SK-N-SH (cell line): ENCODE measurements around the gene IL12RB1. TPM values are rescaled to one million over a fixed set of nuclear protein-coding genes. Genes with fewer than 3 reads are reported as not detected.

Experiments
- CTCF ChIA-PET: fragments of 300-600, 350-600 bp; formaldehyde crosslinking; extraction: SDS; loops from one replicate; lab custom pipeline; 2021; lab: Yijun Ruan, JAX
- POLR2A ChIA-PET: fragments of 350-600 bp; sonication (Branson Sonifier 250); formaldehyde crosslinking; extraction: SDS; loops from one replicate; lab custom pipeline; 2020; ENCODE audit warnings: antibody characterized with exemption, inconsistent platforms; lab: Yijun Ruan, JAX
- DNase-seq: peaks from one replicate; pipeline ENCODE4 v3.0.0; 2012
- H2AFZ ChIP-seq: fragments of 200-600 bp; sonication (generic); 2 replicates; pipeline ENCODE4 v1.8.1; 2016; ENCODE audit warnings: antibody characterized with exemption, mild to moderate bottlenecking, low read depth
- H3F3A ChIP-seq: fragments of 200-600 bp; sonication (generic); replicated peaks from 2 replicates; pipeline ENCODE3; 2016; ENCODE audit warnings: antibody characterized with exemption, mild to moderate bottlenecking; ENCODE audit not compliant: insufficient read depth
- H3K27ac ChIP-seq, 2 experiments: fragments of 200-500 bp in 1 of 2; fragments of 200-600 bp in 1 of 2; sonication (Bioruptor generic) in 1 of 2; sonication (generic), shearing (Covaris generic) in 1 of 2; 2 replicates each; pipeline versions ENCODE4 v1.5.1 to v1.6.1; 2014 to 2016; ENCODE audit warnings: low read depth in 2 of 2, inconsistent platforms in 1 of 2, low read length in 1 of 2, mild to moderate bottlenecking in 1 of 2, mixed read lengths in 1 of 2
- H3K27me3 ChIP-seq: fragments of 200-600 bp; sonication (generic), shearing (Covaris generic); 2 replicates; pipeline ENCODE4 v1.6.1; 2016; ENCODE audit warnings: mixed run types; ENCODE audit not compliant: insufficient read depth
- H3K36me3 ChIP-seq, 2 experiments: fragments of 200-500 bp in 1 of 2; fragments of 200-600 bp in 1 of 2; sonication (Bioruptor generic) in 1 of 2; sonication (generic) in 1 of 2; replicated peaks in 1 of 2; 2 replicates each; pipeline versions ENCODE3 to v1.5.1; 2014 to 2016; ENCODE audit warnings: low read length in 1 of 2, mild to moderate bottlenecking in 1 of 2; ENCODE audit not compliant: insufficient read depth in 2 of 2, control insufficient read depth in 1 of 2
- H3K4me1 ChIP-seq, 2 experiments: fragments of 200-500 bp in 1 of 2; fragments of 200-600 bp in 1 of 2; sonication (Bioruptor generic) in 1 of 2; sonication (generic), shearing (Covaris generic) in 1 of 2; 2 replicates each; pipeline versions ENCODE4 v1.5.1 to v1.6.1; 2014 to 2016; ENCODE audit warnings: low read depth in 1 of 2, low read length in 1 of 2, mixed run types in 1 of 2; ENCODE audit not compliant: insufficient read depth in 2 of 2, control insufficient read depth in 1 of 2
- H3K4me2 ChIP-seq: fragments of 200-600 bp; sonication (generic), shearing (Covaris generic); 2 replicates; pipeline ENCODE4 v1.6.1; 2017; ENCODE audit warnings: mixed run types
- H3K4me3 ChIP-seq, 2 experiments: fragments of 200-500 bp in 1 of 2; fragments of 200-600 bp in 1 of 2; sonication (Bioruptor generic) in 1 of 2; sonication (generic), shearing (Covaris generic) in 1 of 2; 2 replicates each; pipeline versions ENCODE4 v1.5.1 to v1.8.1; 2014 to 2016; ENCODE audit warnings: low read depth in 2 of 2, inconsistent platforms in 1 of 2, low read length in 1 of 2, mild to moderate bottlenecking in 1 of 2, mixed read lengths in 1 of 2, moderate library complexity in 1 of 2
- H3K79me2 ChIP-seq: fragments of 200-600 bp; sonication (generic); 2 replicates; pipeline ENCODE4 v1.8.1; 2017; ENCODE audit warnings: mild to moderate bottlenecking; ENCODE audit not compliant: insufficient read depth
- H3K9ac ChIP-seq: fragments of 200-600 bp; sonication (generic); 2 replicates; pipeline ENCODE4 v1.6.1; 2017; ENCODE audit warnings: mixed run types
- H3K9me2 ChIP-seq: fragments of 200-600 bp; sonication (generic); 2 replicates; pipeline ENCODE4 v1.6.1; 2017; ENCODE audit warnings: mixed run types
- H3K9me3 ChIP-seq: fragments of 200-600 bp; sonication (generic); 2 replicates; pipeline ENCODE4 v1.6.1; 2017; ENCODE audit warnings: mixed run types, mild to moderate bottlenecking, moderate library complexity
- H4K20me1 ChIP-seq: fragments of 200-600 bp; sonication (generic); 2 replicates; pipeline ENCODE4 v1.6.1; 2017; ENCODE audit warnings: mild to moderate bottlenecking, mixed run types; ENCODE audit not compliant: insufficient read depth
- ELF1 ChIP-seq: IDR thresholded peaks from 2 replicates; pipeline ENCODE4 v1.4.0; 2012
- EP300 ChIP-seq, 2 experiments: IDR thresholded peaks; 2 replicates each; pipeline versions ENCODE4 v1.4.0 to v1.6.1; 2012; ENCODE audit warnings: borderline replicate concordance in 1 of 2, low read depth in 1 of 2, low read length in 1 of 2
- FOXM1 ChIP-seq: IDR thresholded peaks from 2 replicates; pipeline ENCODE4 v1.4.0; 2012; ENCODE audit warnings: low read depth, mild to moderate bottlenecking
- GABPA ChIP-seq: IDR thresholded peaks from 2 replicates; pipeline ENCODE4 v1.4.0; 2012; ENCODE audit warnings: low read depth, mild to moderate bottlenecking
- GATA2 ChIP-seq: sonication (generic); formaldehyde crosslinking; IDR thresholded peaks from 2 replicates; pipeline ENCODE4 v1.5.0; 2020; ENCODE audit warnings: mild to moderate bottlenecking, missing genetic modification reagents
- JUND ChIP-seq: IDR thresholded peaks from 2 replicates; pipeline ENCODE4 v1.4.0; 2012
- MEF2A ChIP-seq: IDR thresholded peaks from 2 replicates; pipeline ENCODE4 v1.4.0; 2012; ENCODE audit warnings: low read depth, borderline replicate concordance
- NRF1 ChIP-seq: IDR thresholded peaks from 2 replicates; pipeline ENCODE4 v1.6.1; 2012; ENCODE audit warnings: low read depth, mild to moderate bottlenecking, low read length
- RFX5 ChIP-seq: IDR thresholded peaks from 2 replicates; pipeline ENCODE4 v1.6.1; 2012; ENCODE audit warnings: mild to moderate bottlenecking, improper control_type of control experiment, low read length
- RXRA ChIP-seq: IDR thresholded peaks from 2 replicates; pipeline ENCODE4 v1.4.0; 2012; ENCODE audit warnings: low read depth, mild to moderate bottlenecking, borderline replicate concordance
- TAF1 ChIP-seq: IDR thresholded peaks from 2 replicates; pipeline ENCODE4 v1.6.1; 2012; ENCODE audit warnings: low read depth, mild to moderate bottlenecking, low read length, moderate library complexity, borderline replicate concordance
- TCF12 ChIP-seq: IDR thresholded peaks from 2 replicates; pipeline ENCODE4 v1.4.0; 2012
- YY1 ChIP-seq: IDR thresholded peaks from 2 replicates; pipeline ENCODE4 v1.4.0; 2012; ENCODE audit warnings: low read depth, mild to moderate bottlenecking
- WGBS: methylation state at CpG from one replicate; pipeline ENCODE4 v1.1.6; 2017; ENCODE audit warnings: low lambda C conversion rate; 5-methylcytosine and 5-hydroxymethylcytosine counted together
- polyA plus RNA-seq, 3 experiments: library from polyadenylated mRNA; depleted of rRNA; stranded (reverse); fragments of >200 nt; gene quantifications; 2 replicates each; pipeline ENCODE4 v1.2.3, GENCODE V29; 2012
- TF ChIP-seq, protein P1 (sequence below): fragments of 150-350 bp; IDR thresholded peaks from 2 replicates; pipeline ENCODE4 v1.6.1; 2016; ENCODE audit warnings: mild to moderate bottlenecking, low read depth, low read length
- TF ChIP-seq, protein P2 (sequence below): IDR thresholded peaks from 2 replicates; pipeline ENCODE4 v1.4.0; 2012; ENCODE audit warnings: low read depth, borderline replicate concordance
- TF ChIP-seq, protein P3 (sequence below): IDR thresholded peaks from 2 replicates; pipeline ENCODE4 v1.4.0; 2012; ENCODE audit warnings: low read depth, borderline replicate concordance

IL12RB1 gene
- polyA plus RNA-seq, 1 of the 3 experiments (the other 2 are of a cell fraction): 0.02 TPM

DNA sequence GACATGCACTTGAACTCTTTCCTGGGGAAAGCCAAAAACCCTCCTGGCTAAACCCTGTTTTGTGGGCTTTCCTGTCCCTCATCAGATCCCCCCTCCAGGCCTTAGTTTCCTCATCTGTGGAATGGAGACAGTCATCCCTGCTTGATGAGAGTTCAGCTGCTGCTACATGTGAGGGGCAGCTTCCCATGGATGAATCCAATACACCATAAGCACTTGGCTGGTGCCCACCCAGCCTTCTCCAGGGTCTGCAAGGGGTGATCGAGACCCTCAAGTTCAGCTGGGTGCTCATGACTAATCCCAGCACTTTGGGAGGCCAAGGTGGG is 21.6 kb downstream of the IL12RB1 start (continued):
- no peak for TF ChIP-seq TAF1

DNA sequence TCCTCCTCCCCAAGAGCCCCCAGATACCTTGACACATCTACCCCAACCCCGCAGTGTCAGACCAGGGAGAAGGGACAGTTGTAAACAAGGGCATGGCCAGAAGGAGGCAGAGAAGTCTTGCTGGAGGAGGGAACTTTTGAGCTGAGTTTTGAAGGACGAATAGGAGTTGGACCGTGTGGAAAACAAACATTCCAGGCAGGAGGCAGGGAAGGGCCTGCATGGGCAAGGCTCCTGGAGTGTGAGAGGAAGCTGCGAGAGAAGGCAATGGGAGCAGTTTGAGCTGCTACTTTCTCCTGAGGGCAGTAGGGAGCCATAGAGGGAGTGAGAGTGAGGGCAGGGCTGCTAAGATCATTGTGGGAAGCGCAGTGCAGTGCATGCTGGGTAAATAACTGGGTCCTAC is 23.3 kb downstream of the IL12RB1 start:
- H3K27me3 ChIP-seq: no peaks in the 10 kb centered on the region
- H3K9me3 ChIP-seq: no peaks in the 10 kb centered on the region
- ChIA-PET CTCF (no interaction called here), POLR2A (no interaction called here)
- H3K9me2 ChIP-seq: no peaks in the 10 kb centered on the region
- H3K4me3 ChIP-seq: no peak overlapping the region
- no peaks in the 10 kb centered on the region for H3F3A ChIP-seq
- no peaks in the 10 kb centered on the region for H4K20me1 ChIP-seq
- no peak overlapping the region for H3K27ac ChIP-seq
- H3K4me2 ChIP-seq: no peak overlapping the region
- no peak overlapping the region for H2AFZ ChIP-seq
- DNase-seq: peak; percentile 3
- TF ChIP-seq, protein P1, sequence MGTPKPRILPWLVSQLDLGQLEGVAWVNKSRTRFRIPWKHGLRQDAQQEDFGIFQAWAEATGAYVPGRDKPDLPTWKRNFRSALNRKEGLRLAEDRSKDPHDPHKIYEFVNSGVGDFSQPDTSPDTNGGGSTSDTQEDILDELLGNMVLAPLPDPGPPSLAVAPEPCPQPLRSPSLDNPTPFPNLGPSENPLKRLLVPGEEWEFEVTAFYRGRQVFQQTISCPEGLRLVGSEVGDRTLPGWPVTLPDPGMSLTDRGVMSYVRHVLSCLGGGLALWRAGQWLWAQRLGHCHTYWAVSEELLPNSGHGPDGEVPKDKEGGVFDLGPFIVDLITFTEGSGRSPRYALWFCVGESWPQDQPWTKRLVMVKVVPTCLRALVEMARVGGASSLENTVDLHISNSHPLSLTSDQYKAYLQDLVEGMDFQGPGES: no peak
- TF ChIP-seq GATA2 (no peak), TCF12 (no peak), GABPA (no peak), RFX5 (no peak), RXRA (no peak), TAF1 (no peak), YY1 (no peak), MEF2A (no peak), NRF1 (no peak)
- TF ChIP-seq, protein P2, sequence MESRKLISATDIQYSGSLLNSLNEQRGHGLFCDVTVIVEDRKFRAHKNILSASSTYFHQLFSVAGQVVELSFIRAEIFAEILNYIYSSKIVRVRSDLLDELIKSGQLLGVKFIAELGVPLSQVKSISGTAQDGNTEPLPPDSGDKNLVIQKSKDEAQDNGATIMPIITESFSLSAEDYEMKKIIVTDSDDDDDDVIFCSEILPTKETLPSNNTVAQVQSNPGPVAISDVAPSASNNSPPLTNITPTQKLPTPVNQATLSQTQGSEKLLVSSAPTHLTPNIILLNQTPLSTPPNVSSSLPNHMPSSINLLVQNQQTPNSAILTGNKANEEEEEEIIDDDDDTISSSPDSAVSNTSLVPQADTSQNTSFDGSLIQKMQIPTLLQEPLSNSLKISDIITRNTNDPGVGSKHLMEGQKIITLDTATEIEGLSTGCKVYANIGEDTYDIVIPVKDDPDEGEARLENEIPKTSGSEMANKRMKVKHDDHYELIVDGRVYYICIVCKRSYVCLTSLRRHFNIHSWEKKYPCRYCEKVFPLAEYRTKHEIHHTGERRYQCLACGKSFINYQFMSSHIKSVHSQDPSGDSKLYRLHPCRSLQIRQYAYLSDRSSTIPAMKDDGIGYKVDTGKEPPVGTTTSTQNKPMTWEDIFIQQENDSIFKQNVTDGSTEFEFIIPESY: no peak
- peaks cover 0 to 3% of the 10 kb centered on the region in 2 experiments; a peak in 1 of 4 replicates for H3K4me1 ChIP-seq
- H3K36me3 ChIP-seq: no peaks in the 10 kb centered on the region
- 56% methylated on average over 5 of the region's 5 CpGs for WGBS
- no peaks in the 10 kb centered on the region for H3K79me2 ChIP-seq
- H3K9ac ChIP-seq: no peak overlapping the region

DNA sequence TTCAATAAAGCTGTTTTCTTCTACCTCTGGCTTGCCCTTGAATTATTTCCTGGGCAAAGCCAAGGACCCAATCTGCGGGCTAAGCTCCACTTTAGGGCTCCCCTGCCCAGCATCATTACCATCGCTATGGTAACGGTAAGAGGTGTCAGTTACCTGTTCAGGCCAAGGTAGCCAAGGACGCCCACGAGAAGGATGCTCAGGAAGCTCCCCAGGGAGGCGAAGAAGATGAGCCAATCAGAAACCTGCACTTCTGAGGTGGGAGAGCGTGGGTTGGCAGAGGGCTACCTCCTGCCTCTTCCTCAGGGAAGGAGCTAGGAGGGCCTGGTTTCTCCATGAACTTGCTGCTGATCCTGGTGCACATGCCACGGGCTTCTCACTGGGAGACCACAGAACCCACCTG is 24.7 kb downstream of the IL12RB1 start:
- H3K9me3 ChIP-seq: no peaks in the 10 kb centered on the region
- no peak overlapping the region for H3K4me2 ChIP-seq
- peaks cover 0 to 3% of the 10 kb centered on the region in 2 experiments; a peak in 1 of 4 replicates for H3K4me1 ChIP-seq
- no peaks in the 10 kb centered on the region for H3K9me2 ChIP-seq
- no peak overlapping the region for H3K4me3 ChIP-seq
- H3F3A ChIP-seq: no peaks in the 10 kb centered on the region
- H3K36me3 ChIP-seq: no peaks in the 10 kb centered on the region
- no peaks in the 10 kb centered on the region for H4K20me1 ChIP-seq
- no peak for DNase-seq
- H3K27ac ChIP-seq: no peak overlapping the region
- WGBS: 74% methylated on average over 8 of the region's 8 CpGs
- H3K9ac ChIP-seq: no peak overlapping the region
- H2AFZ ChIP-seq: no peak overlapping the region
- no peaks in the 10 kb centered on the region for H3K27me3 ChIP-seq
- no peaks in the 10 kb centered on the region for H3K79me2 ChIP-seq
- ChIA-PET POLR2A (no interaction called here), CTCF (interaction anchor here (1.0 to 8.9 kb wide), 5 partner anchors 54 to 124 kb away, joined by 3 to 118 read pairs (median 7); partner anchors contain the start of gene ARRDC2)
- TF ChIP-seq GABPA: no peak
- no peak for TF ChIP-seq FOXM1
- no peak for TF ChIP-seq RXRA
- TF ChIP-seq, protein P3, sequence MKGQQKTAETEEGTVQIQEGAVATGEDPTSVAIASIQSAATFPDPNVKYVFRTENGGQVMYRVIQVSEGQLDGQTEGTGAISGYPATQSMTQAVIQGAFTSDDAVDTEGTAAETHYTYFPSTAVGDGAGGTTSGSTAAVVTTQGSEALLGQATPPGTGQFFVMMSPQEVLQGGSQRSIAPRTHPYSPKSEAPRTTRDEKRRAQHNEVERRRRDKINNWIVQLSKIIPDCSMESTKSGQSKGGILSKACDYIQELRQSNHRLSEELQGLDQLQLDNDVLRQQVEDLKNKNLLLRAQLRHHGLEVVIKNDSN: no peak
- no peak for TF ChIP-seq TCF12
- TF ChIP-seq EP300 (IDR thresholded peaks at IDR 0.05; ENCODE audit: borderline replicate concordance in 1 of 2, low read depth in 1 of 2, low read length in 1 of 2): no peak
- no peak for TF ChIP-seq ELF1
- TF ChIP-seq JUND: no peak
